ENCODE data around the gene ANGPTL1.

The ANGPTL1 gene

GRCh38 chr1:178870944-178871343 is at the start of gene ANGPTL1:
ANGPTL1 (minus strand) TSS chr1:178871077; CDS start chr1:178865776, 5,301 bp downstream.
- peak; percentile 74 for DNase-seq (ENCODE audit: low read depth)

GRCh38 chr1:178919581-178919980 is 48.7 kb upstream of the ANGPTL1 start:
- DNase-seq (ENCODE audit: low read depth) = no peak

- DNase-seq (ENCODE audit: low read depth) = no peak
Observed at GRCh38 chr1:178918955-178919354, 48.1 kb upstream of the ANGPTL1 start.

GRCh38 chr1:178918308-178918707 is 47.4 kb upstream of the ANGPTL1 start:
- no peak for DNase-seq (ENCODE audit: low read depth)

- no peak for DNase-seq (ENCODE audit: low read depth)
Observed at GRCh38 chr1:178916448-178917174, 45.7 kb upstream of the ANGPTL1 start.

GRCh38 chr1:178912597-178912996 is 41.7 kb upstream of the ANGPTL1 start:
- DNase-seq (ENCODE audit: low read depth) = peak; percentile 40

- no peak for DNase-seq (ENCODE audit: low read depth)
Observed at GRCh38 chr1:178910023-178910422, 39.1 kb upstream of the ANGPTL1 start.

GRCh38 chr1:178908358-178908757 is 37.5 kb upstream of the ANGPTL1 start:
- peak; percentile 59 for DNase-seq (ENCODE audit: low read depth)

GRCh38 chr1:178901482-178902125 is 30.7 kb upstream of the ANGPTL1 start:
- DNase-seq (ENCODE audit: low read depth) = no peak

GRCh38 chr1:178899402-178899801 is 28.5 kb upstream of the ANGPTL1 start:
- no peak for DNase-seq (ENCODE audit: low read depth)

- DNase-seq (ENCODE audit: low read depth) = no peak
Observed at GRCh38 chr1:178898401-178898800, 27.5 kb upstream of the ANGPTL1 start.

GRCh38 chr1:178895928-178896327 is 25.1 kb upstream of the ANGPTL1 start:
- no peak for DNase-seq (ENCODE audit: low read depth)

GRCh38 chr1:178886551-178886950 is 15.7 kb upstream of the ANGPTL1 start:
- no peak for DNase-seq (ENCODE audit: low read depth)

GRCh38 chr1:178885869-178886268 is 15.0 kb upstream of the ANGPTL1 start:
- no peak for DNase-seq (ENCODE audit: low read depth)

GRCh38 chr1:178881950-178882349 is 11.1 kb upstream of the ANGPTL1 start:
- no peak for DNase-seq (ENCODE audit: low read depth)

- DNase-seq (ENCODE audit: low read depth) = no peak
Observed at GRCh38 chr1:178877896-178878295, 7.0 kb upstream of the ANGPTL1 start.

GRCh38 chr1:178875936-178876335 is 5.1 kb upstream of the ANGPTL1 start:
- DNase-seq (ENCODE audit: low read depth) = no peak

GRCh38 chr1:178874966-178875365 is 4.1 kb upstream of the ANGPTL1 start:
- DNase-seq (ENCODE audit: low read depth) = no peak

GRCh38 chr1:178871551-178872320 is 859 bp upstream of the ANGPTL1 start:
- no peak for DNase-seq (ENCODE audit: low read depth)

- DNase-seq (ENCODE audit: low read depth) = no peak
Observed at GRCh38 chr1:178870221-178870620, 656 bp downstream of the ANGPTL1 start.

GRCh38 chr1:178869119-178869697 is 1.7 kb downstream of the ANGPTL1 start:
- DNase-seq (ENCODE audit: low read depth) = peak; percentile 88

- no peak for DNase-seq (ENCODE audit: low read depth)
Observed at GRCh38 chr1:178868706-178869105, 2.2 kb downstream of the ANGPTL1 start.

- DNase-seq (ENCODE audit: low read depth) = no peak
Observed at GRCh38 chr1:178867670-178868069, 3.2 kb downstream of the ANGPTL1 start.

All from iris pigment epithelial cell (primary cell).